GM19328 (cell line): ENCODE results near the gene FRMD1.

ENCODE experiments used
- ATAC-seq: cut with Tn5 transposase; IDR thresholded peaks from one replicate; pipeline ENCODE4 v1.9.1; 2021; ENCODE audit warnings: mild to moderate bottlenecking, moderate library complexity; ENCODE audit not compliant: unreplicated experiment

Gene FRMD1

GRCh38 chr6:168113226-168113625 lies 34.2 kb upstream of the FRMD1 start:
- ATAC-seq = no peak

GRCh38 chr6:168111911-168112310 lies 32.9 kb upstream of the FRMD1 start:
- ATAC-seq = no peak

- no peak for ATAC-seq
Observed at GRCh38 chr6:168110437-168110836, 31.4 kb upstream of the FRMD1 start.

- no peak for ATAC-seq
Observed at GRCh38 chr6:168109171-168109570, 30.2 kb upstream of the FRMD1 start.

- no peak for ATAC-seq
Observed at GRCh38 chr6:168107191-168107983, 28.4 kb upstream of the FRMD1 start.

- no peak for ATAC-seq
Observed at GRCh38 chr6:168106633-168107005, 27.6 kb upstream of the FRMD1 start.

- ATAC-seq = no peak
Observed at GRCh38 chr6:168105813-168106632, 27.0 kb upstream of the FRMD1 start.

- no peak for ATAC-seq
Observed at GRCh38 chr6:168104636-168105035, 25.6 kb upstream of the FRMD1 start.

GRCh38 chr6:168103050-168103830 lies 24.2 kb upstream of the FRMD1 start:
- ATAC-seq = no peak

GRCh38 chr6:168102315-168102985 lies 23.4 kb upstream of the FRMD1 start:
- ATAC-seq = no peak

GRCh38 chr6:168101590-168102314 lies 22.7 kb upstream of the FRMD1 start:
- no peak for ATAC-seq

- ATAC-seq = no peak
Observed at GRCh38 chr6:168100803-168101589, 22.0 kb upstream of the FRMD1 start.

- ATAC-seq = no peak
Observed at GRCh38 chr6:168100011-168100802, 21.2 kb upstream of the FRMD1 start.

- no peak for ATAC-seq
Observed at GRCh38 chr6:168099201-168100010, 20.4 kb upstream of the FRMD1 start.

- ATAC-seq = no peak
Observed at GRCh38 chr6:168098431-168098861, 19.4 kb upstream of the FRMD1 start.

GRCh38 chr6:168097621-168098430 lies 18.8 kb upstream of the FRMD1 start:
- no peak for ATAC-seq

GRCh38 chr6:168097221-168097620 lies 18.2 kb upstream of the FRMD1 start:
- no peak for ATAC-seq
